Kidney (tissue), 14 donors: ENCODE measurements around the gene LIG3. TPM values are rescaled to one million over a fixed set of nuclear protein-coding genes. Genes with fewer than 3 reads are reported as not detected.

ENCODE experiments used
- DNase-seq, 5 donors: peaks; one replicate each; pipeline ENCODE4 v3.0.0-alpha.2; 2013 to 2020
- FAIRE-seq: peaks from 2 replicates; lab custom pipeline; 2012; peaks lifted over from hg19 to GRCh38; lab: Jason Lieb, UNC
- H3K27ac ChIP-seq, 2 donors: one replicate each; pipeline ENCODE4 v1.7.0; 2013; ENCODE audit warnings: low read depth in 2 of 2, low read length in 2 of 2, inconsistent platforms in 1 of 2
- H3K27me3 ChIP-seq: one replicate; pipeline ENCODE4 v1.7.1; 2013; ENCODE audit warnings: low read length, inconsistent platforms; ENCODE audit not compliant: control insufficient read depth, insufficient read depth
- H3K36me3 ChIP-seq, 3 donors: one replicate each; pipeline versions ENCODE4 v1.7.0 to v1.7.1; 2013; ENCODE audit warnings: low read length in 3 of 3, control low read depth in 1 of 3, inconsistent platforms in 1 of 3; ENCODE audit not compliant: insufficient read depth in 3 of 3, control insufficient read depth in 2 of 3
- H3K4me1 ChIP-seq, 3 donors: one replicate each; pipeline versions ENCODE4 v1.7.0 to v1.7.1; 2013; ENCODE audit warnings: low read length in 3 of 3, inconsistent platforms in 1 of 3, low read depth in 1 of 3; ENCODE audit not compliant: control insufficient read depth in 2 of 3, insufficient read depth in 2 of 3
- H3K4me3 ChIP-seq, 3 donors: one replicate each; pipeline versions ENCODE4 v1.7.0 to v1.8.1; 2013; ENCODE audit warnings: low read length in 3 of 3, control low read depth in 1 of 3, inconsistent platforms in 1 of 3
- H3K9ac ChIP-seq, 3 donors: one replicate each; pipeline versions ENCODE4 v1.7.0 to v1.7.1; 2013; ENCODE audit warnings: low read length in 3 of 3, control low read depth in 1 of 3, inconsistent platforms in 1 of 3
- H3K9me3 ChIP-seq, 3 donors: one replicate each; pipeline versions ENCODE4 v1.7.0 to v1.7.1; 2013; ENCODE audit warnings: low read length in 3 of 3, control low read depth in 1 of 3, inconsistent platforms in 1 of 3; ENCODE audit not compliant: control insufficient read depth in 2 of 3, insufficient read depth in 1 of 3
- CTCF ChIP-seq: IDR thresholded peaks from 3 replicates; pipeline ENCODE4 v1.5.1; 2012; ENCODE audit warnings: mild to moderate bottlenecking, moderate library complexity, borderline replicate concordance; ENCODE audit not compliant: insufficient read depth; ENCODE audit errors: extremely low read depth
- intact Hi-C: fragments of 100-400 bp; cut with DNase I; formaldehyde crosslinking; loops from one replicate; pipeline ENCODE4 v1.11.1; 2022
- polyA plus RNA-seq: library from polyadenylated mRNA; stranded (reverse); fragments of 350-450 nt; fragmentation: Illumina TruSeq; extraction: RNeasy Lipid Tissue Mini Kit (QIAGEN cat#74804); gene quantifications from one replicate; pipeline ENCODE4 v1.2.3, GENCODE V29; 2014; ENCODE audit warnings: low read depth, low replicate concordance; ENCODE audit not compliant: insufficient read depth
- total RNA-seq: library from RNA; stranded (reverse); fragmentation: NEBNext Ultra II Directional; extraction: Animal tissue kit (Norgen Biotek cat#: 25700); gene quantifications from one replicate; pipeline ENCODE4 v1.2.1, GENCODE V29; 2021
- donor health status: control.
- donor health status: control.
- donor health status: control.
- donor health status: control.
- donor health status: control.
- donor health status: DM: yes; HTN: yes; CAD: no.
- donor health status: Normal renal cell carcinoma (clear cell type).

The LIG3 gene
- total and polyA plus RNA-seq, 2 donors from 2014 or later: 7.6 to 34.1 TPM

GRCh38 chr17:34981538-34982241 lies 1.4 kb downstream of the LIG3 start:
- no peaks in the 10 kb centered on the region for H3K27me3 ChIP-seq
- H3K9ac ChIP-seq: peak overlapping the region; percentile 83 to 90 (median 89)
- DNase-seq (peak in 2 of 5 donors; percentile 44 to 49), FAIRE-seq (no peak)
- no peaks in the 10 kb centered on the region for H3K9me3 ChIP-seq
- peaks cover 0 to 4% (median under 1%) of the 10 kb centered on the region in 3 donors for H3K36me3 ChIP-seq
- intact Hi-C loops: no loop called here
- peak overlapping the region; percentile 68 to 88 (median 83) for H3K4me3 ChIP-seq
- H3K4me1 ChIP-seq: peaks cover 7 to 12% (median 8%) of the 10 kb centered on the region in 3 donors
- TF ChIP-seq CTCF: no peak
- peak overlapping the region in 1 of 2 donors; percentile 24 for H3K27ac ChIP-seq

- Histone ChIP-seq H3K27me3 (no peaks in the 10 kb centered on the region), H3K36me3 (peaks cover 9 to 31% (median 20%) of the 10 kb centered on the region in 3 donors), H3K9me3 (no peaks in the 10 kb centered on the region), H3K4me3 (no peak overlapping the region), H3K27ac (no peak overlapping the region), H3K9ac (no peak overlapping the region), H3K4me1 (no peaks in the 10 kb centered on the region)
- intact Hi-C loops: no loop called here
- no peak for DNase-seq
- FAIRE-seq: no peak
- TF ChIP-seq CTCF: no peak
Observed at GRCh38 chr17:34987232-34987631, 6.9 kb downstream of the LIG3 start.

- FAIRE-seq: no peak
- no peak for TF ChIP-seq CTCF
- no peak overlapping the region for H3K27ac ChIP-seq
- H3K36me3 ChIP-seq: peaks cover 12 to 40% (median 30%) of the 10 kb centered on the region in 3 donors
- H3K9me3 ChIP-seq: no peaks in the 10 kb centered on the region
- H3K27me3 ChIP-seq: no peaks in the 10 kb centered on the region
- no peak for DNase-seq
- no peaks in the 10 kb centered on the region for H3K4me1 ChIP-seq
- intact Hi-C loops: no loop called here
- H3K9ac ChIP-seq: no peak overlapping the region
- H3K4me3 ChIP-seq: no peak overlapping the region
Observed at GRCh38 chr17:34988644-34989043, 8.3 kb downstream of the LIG3 start.

DNA sequence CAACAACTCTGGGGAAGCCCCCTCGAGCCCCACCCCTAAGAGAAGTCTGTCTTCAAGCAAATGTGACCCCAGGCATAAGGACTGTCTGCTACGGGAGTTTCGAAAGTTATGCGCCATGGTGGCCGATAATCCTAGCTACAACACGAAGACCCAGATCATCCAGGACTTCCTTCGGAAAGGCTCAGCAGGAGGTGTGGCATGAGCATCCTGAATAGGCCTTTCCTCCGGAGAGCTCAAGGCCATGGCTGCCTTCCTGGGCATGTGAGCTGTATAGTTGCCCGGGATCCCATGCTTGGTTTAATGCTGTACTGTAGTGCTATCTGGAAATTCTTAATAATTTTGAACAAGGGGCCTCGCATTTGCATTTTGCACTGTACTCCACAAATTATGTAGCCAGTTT lies 9.2 kb downstream of the LIG3 start:
- Histone ChIP-seq H3K27ac (no peak overlapping the region), H3K36me3 (peaks cover 14 to 43% (median 30%) of the 10 kb centered on the region in 3 donors), H3K27me3 (no peaks in the 10 kb centered on the region), H3K4me3 (no peak overlapping the region), H3K9me3 (no peaks in the 10 kb centered on the region), H3K9ac (no peak overlapping the region), H3K4me1 (no peaks in the 10 kb centered on the region)
- TF ChIP-seq CTCF: no peak
- DNase-seq (no peak), FAIRE-seq (no peak)
- intact Hi-C loops: no loop called here
